HL-60 (cell line): Measurements from ENCODE around the gene SAE1.
A peak's percentile ranks its signal among the peaks of the same experiment; 100 is the strongest.

ENCODE experiments used
- DNase-seq, 2 experiments: peaks; one replicate each; pipeline ENCODE4 v3.0.0-alpha.2; 2010 to 2020; ENCODE audit warnings: low read depth in 1 of 2, low spot score in 1 of 2
- H3K27ac ChIP-seq: fragments of 250-450 bp; sonication (Bioruptor Pico); replicated peaks from 2 replicates; pipeline ENCODE4 v1.5.1; 2020; ENCODE audit warnings: mild to moderate bottlenecking, moderate library complexity
- H3K27me3 ChIP-seq: fragments of 250-450 bp; sonication (Bioruptor Pico); 2 replicates; pipeline ENCODE4 v1.5.1; 2021; ENCODE audit warnings: mild to moderate bottlenecking, moderate library complexity; ENCODE audit not compliant: insufficient read depth, poor library complexity, severe bottlenecking
- H3K4me3 ChIP-seq: replicated peaks from 2 replicates; pipeline ENCODE4 v1.5.1; 2011; ENCODE audit warnings: mild to moderate bottlenecking, control low read depth, low read length; ENCODE audit not compliant: insufficient read depth
- GABPA ChIP-seq: IDR thresholded peaks from 2 replicates; pipeline ENCODE4 v1.6.1; 2012; ENCODE audit warnings: low read depth
- POLR2AphosphoS5 ChIP-seq: IDR thresholded peaks from 2 replicates; pipeline ENCODE4 v1.6.1; 2012; ENCODE audit warnings: low read depth
- REST ChIP-seq: IDR thresholded peaks from 2 replicates; pipeline ENCODE4 v1.6.1; 2012; ENCODE audit warnings: low read depth; ENCODE audit not compliant: insufficient replicate concordance
- SPI1 ChIP-seq: IDR thresholded peaks from 2 replicates; pipeline ENCODE4 v1.6.1; 2012; ENCODE audit warnings: low read depth, mild to moderate bottlenecking, borderline replicate concordance
- TF ChIP-seq, protein P1 (sequence below): IDR thresholded peaks from one replicate; pipeline ENCODE4 v1.5.1; 2011; ENCODE audit warnings: low read length, control low read depth, inconsistent platforms; ENCODE audit not compliant: insufficient read depth

The SAE1 gene

GRCh38 chr19:47113850-47114651 lies 16.6 kb upstream of the SAE1 start:
- DNase-seq, result no peak
- TF ChIP-seq POLR2AphosphoS5, result no peak
- TF ChIP-seq SPI1, result no peak
- TF ChIP-seq, protein P1, sequence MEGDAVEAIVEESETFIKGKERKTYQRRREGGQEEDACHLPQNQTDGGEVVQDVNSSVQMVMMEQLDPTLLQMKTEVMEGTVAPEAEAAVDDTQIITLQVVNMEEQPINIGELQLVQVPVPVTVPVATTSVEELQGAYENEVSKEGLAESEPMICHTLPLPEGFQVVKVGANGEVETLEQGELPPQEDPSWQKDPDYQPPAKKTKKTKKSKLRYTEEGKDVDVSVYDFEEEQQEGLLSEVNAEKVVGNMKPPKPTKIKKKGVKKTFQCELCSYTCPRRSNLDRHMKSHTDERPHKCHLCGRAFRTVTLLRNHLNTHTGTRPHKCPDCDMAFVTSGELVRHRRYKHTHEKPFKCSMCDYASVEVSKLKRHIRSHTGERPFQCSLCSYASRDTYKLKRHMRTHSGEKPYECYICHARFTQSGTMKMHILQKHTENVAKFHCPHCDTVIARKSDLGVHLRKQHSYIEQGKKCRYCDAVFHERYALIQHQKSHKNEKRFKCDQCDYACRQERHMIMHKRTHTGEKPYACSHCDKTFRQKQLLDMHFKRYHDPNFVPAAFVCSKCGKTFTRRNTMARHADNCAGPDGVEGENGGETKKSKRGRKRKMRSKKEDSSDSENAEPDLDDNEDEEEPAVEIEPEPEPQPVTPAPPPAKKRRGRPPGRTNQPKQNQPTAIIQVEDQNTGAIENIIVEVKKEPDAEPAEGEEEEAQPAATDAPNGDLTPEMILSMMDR, result no peak
- no peak for TF ChIP-seq GABPA
- no peak for TF ChIP-seq REST
- Histone ChIP-seq H3K27ac (peak overlapping the region; percentile 99), H3K4me3 (peak overlapping the region; percentile 63), H3K27me3 (no peaks in the 10 kb centered on the region)

DNA sequence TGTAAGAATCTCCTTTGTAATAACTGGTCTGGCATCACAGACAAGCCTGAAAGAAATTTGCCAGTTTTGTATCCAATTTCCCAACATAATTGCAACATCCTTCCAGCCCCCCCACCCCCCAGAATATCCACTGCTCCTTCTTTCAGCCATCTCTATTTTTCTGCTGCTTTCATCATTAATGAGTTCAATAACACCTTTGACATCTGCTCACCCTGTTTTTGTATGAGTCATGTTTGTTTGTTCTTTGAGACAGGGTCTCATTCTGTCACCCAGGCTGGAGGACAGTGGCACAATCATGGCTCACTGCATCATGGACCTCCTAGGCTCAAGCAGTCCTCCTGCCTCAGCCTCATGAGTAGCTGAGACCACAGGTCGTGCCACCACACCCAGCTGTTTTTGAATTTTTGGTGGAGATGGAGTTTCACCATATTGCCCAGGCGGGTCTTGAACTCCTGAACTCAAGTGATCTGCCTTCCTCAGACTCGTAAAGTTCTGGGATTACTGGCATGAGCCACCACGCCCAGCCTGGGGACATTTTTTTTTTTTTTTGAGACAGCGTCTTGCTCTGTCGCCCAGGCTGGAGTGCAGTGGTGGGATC lies 10.1 kb upstream of the SAE1 start:
- no peak overlapping the region for H3K4me3 ChIP-seq
- no peak overlapping the region for H3K27ac ChIP-seq
- no peaks in the 10 kb centered on the region for H3K27me3 ChIP-seq
- no peak for DNase-seq
- TF ChIP-seq SPI1, result no peak
- TF ChIP-seq, protein P1, result no peak
- TF ChIP-seq POLR2AphosphoS5, result no peak
- TF ChIP-seq GABPA, result no peak
- no peak for TF ChIP-seq REST

DNA sequence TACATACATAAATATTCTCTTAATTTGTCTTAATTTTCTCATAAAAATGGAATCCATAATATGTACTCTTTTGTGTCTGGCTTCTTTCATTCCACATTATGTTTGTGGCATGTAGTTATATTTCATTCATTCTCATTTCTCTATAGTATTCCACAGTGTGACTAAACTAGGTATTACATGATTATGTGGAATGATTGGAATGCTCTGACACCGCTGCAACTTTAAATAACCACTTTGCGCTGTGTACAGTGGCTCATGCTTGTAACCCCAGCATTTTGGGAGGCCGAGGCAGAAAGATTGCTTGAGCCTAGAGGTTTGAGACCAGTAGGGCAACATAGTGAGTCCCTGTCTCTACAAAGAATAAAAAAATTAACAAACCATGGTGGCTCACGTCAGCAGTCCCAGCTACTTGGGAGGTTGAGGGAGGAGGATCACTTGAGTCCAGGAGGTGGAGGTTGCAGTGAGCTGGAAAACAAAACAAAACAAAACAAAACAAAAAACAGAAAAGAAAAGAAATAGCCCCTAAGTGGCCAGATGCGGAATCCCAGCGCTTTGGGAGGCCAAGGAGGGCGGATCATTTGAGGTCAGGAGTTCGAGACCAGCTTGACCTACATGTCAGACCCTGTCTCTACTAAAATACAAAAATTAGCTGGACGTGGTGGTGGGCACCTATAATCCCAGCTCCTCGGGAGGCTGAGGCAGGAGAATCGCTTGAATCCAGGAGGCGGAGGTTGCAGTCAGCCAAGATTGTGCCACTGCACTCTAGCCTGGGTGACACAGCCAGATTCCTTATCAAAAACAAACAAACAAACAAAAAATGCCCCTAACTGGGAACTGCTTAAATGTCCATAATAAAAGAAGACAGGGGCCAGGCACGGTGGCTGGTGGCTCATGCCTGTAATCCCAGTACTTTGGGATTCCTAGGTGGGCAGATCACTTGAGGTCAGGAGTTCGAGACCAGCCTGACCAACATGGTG lies 8.0 kb upstream of the SAE1 start:
- H3K27me3 ChIP-seq, result no peaks in the 10 kb centered on the region
- TF ChIP-seq, protein P1, result no peak
- TF ChIP-seq SPI1 (no peak), REST (no peak), POLR2AphosphoS5 (no peak), GABPA (no peak)
- no peak for DNase-seq
- no peak overlapping the region for H3K4me3 ChIP-seq
- no peak overlapping the region for H3K27ac ChIP-seq
